Type B pancreatic cell (in vitro differentiated cells): ENCODE results near the gene DDX18. TPM values are rescaled to one million over a fixed set of nuclear protein-coding genes. Genes with fewer than 3 reads are reported as not detected.

ENCODE experiments used
- DNase-seq: peaks from one replicate; pipeline ENCODE4 v3.0.0; 2021; ENCODE audit warnings: mixed read lengths; ENCODE audit not compliant: unreplicated experiment; ENCODE audit errors: extremely low spot score
- H3K27ac Mint-ChIP-seq: 2 replicates; pipeline ENCODE4 v1.8.0; 2021; ENCODE audit warnings: mild to moderate bottlenecking, mixed read lengths
- H3K27me3 Mint-ChIP-seq: 2 replicates; pipeline ENCODE4 v1.8.0; 2021; ENCODE audit warnings: mixed read lengths
- H3K36me3 Mint-ChIP-seq: 2 replicates; pipeline ENCODE4 v1.8.0; 2021; ENCODE audit warnings: mixed read lengths
- H3K4me1 Mint-ChIP-seq: one replicate; pipeline ENCODE4 v1.8.0; 2021; ENCODE audit warnings: mixed read lengths; ENCODE audit not compliant: unreplicated experiment
- H3K4me3 Mint-ChIP-seq: 2 replicates; pipeline ENCODE4 v1.8.0; 2021; ENCODE audit warnings: mild to moderate bottlenecking, mixed read lengths
- H3K9me3 Mint-ChIP-seq: 2 replicates; pipeline ENCODE4 v1.8.0; 2021; ENCODE audit warnings: mixed read lengths
- CTCF ChIP-seq: fragments of 200-600 bp; sonication (generic); conservative IDR thresholded peaks from 2 replicates; pipeline ENCODE4 v1.5.0; 2021; ENCODE audit warnings: antibody characterized with exemption, mild to moderate bottlenecking
- total RNA-seq: library from RNA; stranded (reverse); gene quantifications from 2 replicates; pipeline ENCODE4 v1.2.1, GENCODE V29; 2021; ENCODE audit warnings: low replicate concordance

Gene DDX18
- total RNA-seq, 1 donor from 2014 or later = 62.9 TPM

- Mint-ChIP-seq H3K4me3 (no peak overlapping the region), H3K27ac (no peak overlapping the region)
- no peak for TF ChIP-seq CTCF
Measured at GRCh38 chr2:117875786-117876185, 61.3 kb downstream of the DDX18 start.

GRCh38 chr2:117879003-117879402, 64.5 kb downstream of the DDX18 start:
- no peaks in the 10 kb centered on the region for H3K9me3 Mint-ChIP-seq
- no peak overlapping the region for H3K27ac Mint-ChIP-seq
- H3K27me3 Mint-ChIP-seq = peaks cover 17% of the 10 kb centered on the region
- no peaks in the 10 kb centered on the region for H3K4me1 Mint-ChIP-seq
- TF ChIP-seq CTCF = no peak
- DNase-seq = no peak
- H3K36me3 Mint-ChIP-seq = no peaks in the 10 kb centered on the region
- no peak overlapping the region for H3K4me3 Mint-ChIP-seq

More at GRCh38 chr2:117875786-117876185, 61.3 kb downstream of the DDX18 start:
- no peaks in the 10 kb centered on the region for H3K36me3 Mint-ChIP-seq
- H3K27me3 Mint-ChIP-seq = peaks cover 15% of the 10 kb centered on the region
- H3K4me1 Mint-ChIP-seq = no peaks in the 10 kb centered on the region
- no peak for DNase-seq
- no peaks in the 10 kb centered on the region for H3K9me3 Mint-ChIP-seq

Other genes starting within 250 kb of the DDX18 start
- 36.2 and 36.7 TPM in 2 replicates for gene CCDC93, start 199.4 kb downstream of the DDX18 start, total RNA-seq